ENCODE data around the gene ZNF486. TPM values are rescaled to one million over a fixed set of nuclear protein-coding genes. Genes with fewer than 3 reads are reported as not detected.
"Not testable (repeated sequence)": the region's sequence is repeated elsewhere in the genome, so short reads cannot be mapped to it uniquely, and the experiment has no call there.

ZNF486 gene
- 9.5 and 12.3 TPM in 2 replicates for total RNA-seq (2014; rRNA removed; shearing (Covaris generic); ENCODE audit: low replicate concordance)

DNA sequence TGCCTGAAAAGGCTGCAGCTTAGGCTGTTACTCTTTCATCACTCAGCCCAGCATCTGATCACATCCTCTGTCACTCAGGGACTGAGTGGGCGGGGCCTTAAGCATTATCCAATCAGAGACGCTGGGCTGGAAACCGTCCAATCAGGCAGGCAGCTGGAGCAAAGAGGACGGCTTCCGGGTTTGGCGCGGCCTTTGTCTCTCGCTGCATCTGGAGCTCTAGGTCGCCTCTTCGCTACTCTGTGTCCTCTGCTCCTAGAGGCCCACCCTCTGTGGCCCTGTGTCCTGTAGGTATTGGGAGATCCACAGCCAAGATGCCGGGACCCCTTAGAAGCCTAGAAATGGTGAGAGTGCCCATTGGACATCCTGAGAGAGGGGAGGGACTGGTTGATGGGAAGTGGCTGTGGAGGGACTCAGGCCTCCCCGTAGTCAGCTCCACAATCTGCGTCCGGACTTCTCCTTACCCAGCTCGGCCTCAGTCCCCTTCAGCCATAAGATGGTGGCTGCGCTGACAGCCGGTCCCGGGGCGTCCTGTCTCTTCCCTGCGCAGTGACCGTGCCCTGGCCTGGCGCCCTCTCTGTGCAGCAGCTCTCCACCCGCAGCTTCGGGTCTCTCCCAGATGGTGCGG lies at the start of gene ZNF486:
TSS of gene ZNF486 (plus strand) at position 195 of the 625 bp plus-strand sequence. CDS start at position 312, 117 bp downstream.
- Histone ChIP-seq H3K27ac (ENCODE audit: low read length) (peak within 1 kb of the TSS; percentile 37; the same call in 1 of the 2 replicates), H3K4me3 (ENCODE audit: low read length) (peak within 1 kb of the TSS; percentile 86), H3K36me3 (ENCODE audit: insufficient read depth, low read length) (peaks cover 22% of the 10 kb centered on the region)

DNA sequence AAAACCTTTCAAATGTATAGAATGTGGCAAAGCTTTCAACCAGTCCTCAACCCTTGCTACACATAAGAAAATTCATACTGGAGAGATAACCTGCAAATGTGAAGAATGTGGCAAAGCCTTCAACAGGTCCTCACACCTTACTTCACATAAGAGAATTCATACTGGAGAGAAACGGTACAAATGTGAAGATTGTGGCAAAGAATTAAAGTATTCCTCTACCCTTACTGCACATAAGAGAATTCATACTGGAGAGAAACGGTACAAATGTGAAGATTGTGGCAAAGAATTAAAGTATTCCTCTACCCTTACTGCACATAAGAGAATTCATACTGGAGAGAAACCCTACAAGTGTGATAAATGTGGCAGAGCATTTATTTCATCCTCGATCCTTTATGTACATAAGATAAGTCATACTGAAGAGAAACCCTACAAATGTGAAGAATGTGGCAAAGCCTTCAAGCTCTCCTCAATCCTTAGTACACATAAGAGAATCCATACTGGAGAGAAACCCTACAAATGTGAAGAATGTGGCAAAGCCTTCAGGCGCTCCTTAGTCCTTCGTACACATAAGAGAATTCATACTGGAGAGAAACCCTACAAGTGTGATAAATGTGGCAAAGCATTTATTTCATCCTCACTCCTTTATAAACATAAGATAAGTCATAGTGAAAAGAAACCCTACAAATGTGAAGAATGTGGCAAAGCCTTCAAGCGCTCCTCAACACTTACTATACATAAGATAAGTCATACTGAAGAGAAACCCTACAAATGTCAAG lies 48.8 kb upstream of the ZNF486 start:
- not testable (repeated sequence) for H3K9ac ChIP-seq (ENCODE audit: low read length); H3K4me1 ChIP-seq (ENCODE audit: low read length); H3K27me3 ChIP-seq (ENCODE audit: low read length); DNase-seq; H3K79me2 ChIP-seq (ENCODE audit: low read length); H2AFZ ChIP-seq (ENCODE audit: low read length); H3K27ac ChIP-seq (ENCODE audit: low read length); H4K20me1 ChIP-seq (ENCODE audit: insufficient read depth, low read depth, low read length); H3K9me2 ChIP-seq (replicated peaks; ENCODE audit: insufficient read depth, low read length); H3K4me2 ChIP-seq (ENCODE audit: low read depth, low read length, poor library complexity, severe bottlenecking); H3K4me3 ChIP-seq (ENCODE audit: low read length)
- Histone ChIP-seq H3K9me3 (ENCODE audit: low read length) (peaks cover 57% of the 10 kb centered on the region), H3K36me3 (ENCODE audit: insufficient read depth, low read length) (peaks cover 67% of the 10 kb centered on the region)

More for the DNA sequence above, at the start of gene ZNF486:
- peak; percentile 96 for DNase-seq
- Histone ChIP-seq H3K9me3 (ENCODE audit: low read length) (peaks cover 7% of the 10 kb centered on the region; the same call in 1 of the 2 replicates), H4K20me1 (ENCODE audit: insufficient read depth, low read depth, low read length) (no peaks in the 10 kb centered on the region), H3K4me2 (ENCODE audit: low read depth, low read length, poor library complexity, severe bottlenecking) (peak within 1 kb of the TSS; percentile 70), H3K27me3 (ENCODE audit: low read length) (no peaks in the 10 kb centered on the region), H3K79me2 (ENCODE audit: low read length) (peaks cover 44% of the 10 kb centered on the region), H3K9ac (ENCODE audit: low read length) (peak within 1 kb of the TSS; percentile 78), H3K9me2 (replicated peaks; ENCODE audit: insufficient read depth, low read length) (no peaks in the 10 kb centered on the region), H3K4me1 (ENCODE audit: low read length) (peaks cover 3% of the 10 kb centered on the region; the same call in 1 of the 2 replicates), H2AFZ (ENCODE audit: low read length) (no peak within 1 kb of the TSS; the same call in 1 of the 2 replicates)

GRCh38 chr19:20124879-20125278 lies 42.1 kb upstream of the ZNF486 start:
- Histone ChIP-seq H3K9me3 (ENCODE audit: low read length) (peaks cover 33% of the 10 kb centered on the region), H3K9me2 (replicated peaks; ENCODE audit: insufficient read depth, low read length) (no peaks in the 10 kb centered on the region), H3K9ac (ENCODE audit: low read length) (no peak overlapping the region), H3K27ac (ENCODE audit: low read length) (no peak overlapping the region), H3K4me1 (ENCODE audit: low read length) (no peaks in the 10 kb centered on the region), H3K36me3 (ENCODE audit: insufficient read depth, low read length) (peaks cover 59% of the 10 kb centered on the region), H3K4me3 (ENCODE audit: low read length) (no peak overlapping the region), H3K4me2 (ENCODE audit: low read depth, low read length, poor library complexity, severe bottlenecking) (no peak overlapping the region), H3K27me3 (ENCODE audit: low read length) (no peaks in the 10 kb centered on the region), H4K20me1 (ENCODE audit: insufficient read depth, low read depth, low read length) (no peaks in the 10 kb centered on the region), H3K79me2 (ENCODE audit: low read length) (no peaks in the 10 kb centered on the region), H2AFZ (ENCODE audit: low read length) (no peak overlapping the region)
- DNase-seq, result no peak

- not testable (repeated sequence) for H3K9me3 ChIP-seq (ENCODE audit: low read length); H3K9me2 ChIP-seq (replicated peaks; ENCODE audit: insufficient read depth, low read length); H3K4me3 ChIP-seq (ENCODE audit: low read length); H3K4me2 ChIP-seq (ENCODE audit: low read depth, low read length, poor library complexity, severe bottlenecking); H4K20me1 ChIP-seq (ENCODE audit: insufficient read depth, low read depth, low read length); H3K4me1 ChIP-seq (ENCODE audit: low read length); H3K27me3 ChIP-seq (ENCODE audit: low read length); H3K36me3 ChIP-seq (ENCODE audit: insufficient read depth, low read length); H3K79me2 ChIP-seq (ENCODE audit: low read length); H3K9ac ChIP-seq (ENCODE audit: low read length); H3K27ac ChIP-seq (ENCODE audit: low read length); H2AFZ ChIP-seq (ENCODE audit: low read length); DNase-seq
Observed at GRCh38 chr19:20132933-20133332, 34.1 kb upstream of the ZNF486 start.

DNA sequence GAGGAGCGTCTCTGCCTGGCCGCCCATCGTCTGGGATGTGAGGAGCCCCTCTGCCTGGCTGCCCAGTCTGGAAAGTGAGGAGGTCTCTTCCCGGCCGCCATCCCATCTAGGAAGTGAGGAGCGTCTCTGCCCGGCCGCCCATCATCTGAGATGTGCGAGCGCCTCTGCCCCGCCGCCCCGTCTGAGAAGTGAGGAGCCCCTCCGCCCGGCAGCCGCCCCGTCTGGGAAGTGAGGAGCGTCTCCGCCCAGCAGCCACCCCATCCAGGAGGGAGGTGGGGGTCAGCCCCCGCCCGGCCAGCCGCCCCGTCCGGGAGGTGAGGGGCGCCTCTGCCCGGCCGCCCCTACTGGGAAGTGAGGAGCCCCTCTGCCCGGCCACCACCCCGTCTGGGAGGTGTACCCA lies 29.3 kb upstream of the ZNF486 start:
- not testable (repeated sequence) for H2AFZ ChIP-seq (ENCODE audit: low read length); H3K9me3 ChIP-seq (ENCODE audit: low read length); H3K9ac ChIP-seq (ENCODE audit: low read length); H3K79me2 ChIP-seq (ENCODE audit: low read length); DNase-seq; H3K36me3 ChIP-seq (ENCODE audit: insufficient read depth, low read length); H3K4me3 ChIP-seq (ENCODE audit: low read length); H4K20me1 ChIP-seq (ENCODE audit: insufficient read depth, low read depth, low read length); H3K4me2 ChIP-seq (ENCODE audit: low read depth, low read length, poor library complexity, severe bottlenecking); H3K9me2 ChIP-seq (replicated peaks; ENCODE audit: insufficient read depth, low read length); H3K27me3 ChIP-seq (ENCODE audit: low read length); H3K27ac ChIP-seq (ENCODE audit: low read length); H3K4me1 ChIP-seq (ENCODE audit: low read length)

GRCh38 chr19:20151617-20152145 lies 15.3 kb upstream of the ZNF486 start:
- no peaks in the 10 kb centered on the region for H3K36me3 ChIP-seq (ENCODE audit: insufficient read depth, low read length)
- no peak overlapping the region for H3K9ac ChIP-seq (ENCODE audit: low read length)
- H4K20me1 ChIP-seq (ENCODE audit: insufficient read depth, low read depth, low read length), result no peaks in the 10 kb centered on the region
- no peaks in the 10 kb centered on the region; the same call in 1 of the 2 replicates for H3K4me1 ChIP-seq (ENCODE audit: low read length)
- H3K27ac ChIP-seq (ENCODE audit: low read length), result no peak overlapping the region
- no peaks in the 10 kb centered on the region for H3K9me3 ChIP-seq (ENCODE audit: low read length)
- H3K27me3 ChIP-seq (ENCODE audit: low read length), result no peaks in the 10 kb centered on the region
- no peaks in the 10 kb centered on the region for H3K79me2 ChIP-seq (ENCODE audit: low read length)
- no peak overlapping the region for H2AFZ ChIP-seq (ENCODE audit: low read length)
- no peak overlapping the region for H3K4me3 ChIP-seq (ENCODE audit: low read length)
- no peaks in the 10 kb centered on the region for H3K9me2 ChIP-seq (replicated peaks; ENCODE audit: insufficient read depth, low read length)
- H3K4me2 ChIP-seq (ENCODE audit: low read depth, low read length, poor library complexity, severe bottlenecking), result no peak overlapping the region
- DNase-seq, result no peak

GRCh38 chr19:20152506-20152905 lies 14.5 kb upstream of the ZNF486 start:
- not testable (repeated sequence) for H3K4me1 ChIP-seq (ENCODE audit: low read length); H3K36me3 ChIP-seq (ENCODE audit: insufficient read depth, low read length); H3K27ac ChIP-seq (ENCODE audit: low read length); DNase-seq; H3K79me2 ChIP-seq (ENCODE audit: low read length); H3K9me2 ChIP-seq (replicated peaks; ENCODE audit: insufficient read depth, low read length); H3K27me3 ChIP-seq (ENCODE audit: low read length); H2AFZ ChIP-seq (ENCODE audit: low read length); H4K20me1 ChIP-seq (ENCODE audit: insufficient read depth, low read depth, low read length); H3K9ac ChIP-seq (ENCODE audit: low read length); H3K4me2 ChIP-seq (ENCODE audit: low read depth, low read length, poor library complexity, severe bottlenecking); H3K9me3 ChIP-seq (ENCODE audit: low read length); H3K4me3 ChIP-seq (ENCODE audit: low read length)

DNA sequence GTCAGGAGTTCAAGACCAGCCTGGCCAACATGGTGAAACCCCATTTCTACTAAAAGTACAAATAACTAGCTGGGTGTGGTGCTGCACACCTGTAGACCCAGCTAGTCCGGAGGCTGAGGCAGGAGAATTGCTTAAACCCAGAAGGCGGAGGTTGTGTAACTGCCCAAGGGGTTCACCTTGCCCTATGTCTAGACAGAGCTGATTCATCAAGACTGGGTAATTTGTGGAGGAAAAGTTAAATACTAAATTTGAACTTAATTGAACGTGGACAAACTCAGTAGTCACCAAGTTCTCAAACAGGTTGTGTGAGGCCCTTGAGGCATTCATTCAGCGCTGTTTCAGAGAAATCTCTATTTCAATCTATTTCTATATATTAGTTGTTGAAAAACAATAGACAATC lies 13.7 kb upstream of the ZNF486 start:
- Histone ChIP-seq H3K27ac (ENCODE audit: low read length) (no peak overlapping the region), H3K9ac (ENCODE audit: low read length) (no peak overlapping the region), H3K9me2 (replicated peaks; ENCODE audit: insufficient read depth, low read length) (no peaks in the 10 kb centered on the region), H3K36me3 (ENCODE audit: insufficient read depth, low read length) (no peaks in the 10 kb centered on the region), H3K4me1 (ENCODE audit: low read length) (no peaks in the 10 kb centered on the region), H3K79me2 (ENCODE audit: low read length) (no peaks in the 10 kb centered on the region), H3K27me3 (ENCODE audit: low read length) (no peaks in the 10 kb centered on the region), H4K20me1 (ENCODE audit: insufficient read depth, low read depth, low read length) (no peaks in the 10 kb centered on the region), H3K4me2 (ENCODE audit: low read depth, low read length, poor library complexity, severe bottlenecking) (no peak overlapping the region), H3K4me3 (ENCODE audit: low read length) (no peak overlapping the region), H2AFZ (ENCODE audit: low read length) (no peak overlapping the region), H3K9me3 (ENCODE audit: low read length) (no peaks in the 10 kb centered on the region)
- DNase-seq, result no peak

Measured in Karpas-422 (cell line).